ENCODE measurements around the gene KCNMA1. TPM values are rescaled to one million over a fixed set of nuclear protein-coding genes. Genes with fewer than 3 reads are reported as not detected.
A peak's percentile ranks its signal among the peaks of the same experiment; 100 is the strongest.

KCNMA1 gene
- total RNA-seq, 4 donors from 2014 or later: 68.4 to 170 (median 119) TPM

DNA sequence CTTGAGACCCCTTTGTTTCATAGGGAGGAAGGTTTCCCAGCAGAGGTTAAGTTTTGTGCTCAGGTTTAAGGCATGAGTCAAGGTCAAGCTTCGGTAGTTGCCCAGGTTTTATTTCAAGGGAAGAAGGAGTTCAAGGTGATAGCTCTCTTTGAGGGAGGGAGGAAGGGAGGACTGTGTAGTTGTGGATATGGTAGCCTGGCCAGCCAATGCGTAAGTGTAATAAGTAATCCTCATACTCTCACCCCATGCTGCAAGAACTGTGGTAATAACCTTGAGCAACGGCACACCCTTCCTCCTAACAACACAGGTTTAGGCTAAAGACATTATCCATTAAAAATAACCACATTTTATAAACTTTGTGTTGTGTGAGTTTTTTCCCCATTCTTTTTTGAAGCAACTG, 478.9 kb downstream of the KCNMA1 start:
- TF ChIP-seq, protein P1, sequence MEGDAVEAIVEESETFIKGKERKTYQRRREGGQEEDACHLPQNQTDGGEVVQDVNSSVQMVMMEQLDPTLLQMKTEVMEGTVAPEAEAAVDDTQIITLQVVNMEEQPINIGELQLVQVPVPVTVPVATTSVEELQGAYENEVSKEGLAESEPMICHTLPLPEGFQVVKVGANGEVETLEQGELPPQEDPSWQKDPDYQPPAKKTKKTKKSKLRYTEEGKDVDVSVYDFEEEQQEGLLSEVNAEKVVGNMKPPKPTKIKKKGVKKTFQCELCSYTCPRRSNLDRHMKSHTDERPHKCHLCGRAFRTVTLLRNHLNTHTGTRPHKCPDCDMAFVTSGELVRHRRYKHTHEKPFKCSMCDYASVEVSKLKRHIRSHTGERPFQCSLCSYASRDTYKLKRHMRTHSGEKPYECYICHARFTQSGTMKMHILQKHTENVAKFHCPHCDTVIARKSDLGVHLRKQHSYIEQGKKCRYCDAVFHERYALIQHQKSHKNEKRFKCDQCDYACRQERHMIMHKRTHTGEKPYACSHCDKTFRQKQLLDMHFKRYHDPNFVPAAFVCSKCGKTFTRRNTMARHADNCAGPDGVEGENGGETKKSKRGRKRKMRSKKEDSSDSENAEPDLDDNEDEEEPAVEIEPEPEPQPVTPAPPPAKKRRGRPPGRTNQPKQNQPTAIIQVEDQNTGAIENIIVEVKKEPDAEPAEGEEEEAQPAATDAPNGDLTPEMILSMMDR (IDR thresholded peaks at IDR 0.05): no peak
- TF ChIP-seq POLR2AphosphoS5 (IDR thresholded peaks at IDR 0.05): peak in 1 of 3 donors; percentile 41
- peak; percentile 29 for DNase-seq
- Histone ChIP-seq H3K4me3 (no peak overlapping the region), H3K27ac (peak overlapping the region; percentile 71 to 83 (median 78)), H3K27me3 (no peaks in the 10 kb centered on the region), H3K4me1 (peaks cover 33 to 85% (median 66%) of the 10 kb centered on the region in 4 donors), H3K36me3 (no peaks in the 10 kb centered on the region), H3K9me3 (no peaks in the 10 kb centered on the region)
- intact Hi-C loops (cut with DNase I; ENCODE audit: low total_unique reads): no loop called here
- WGBS, 2 donors (ENCODE audit: low coverage in 1 of 2): 48 to 50% methylated on average over 3 of the region's 3 CpGs
- in situ Hi-C loops (cut with MboI; ENCODE audit: low pct_ligation_motif_present in 1 of 4, low pct_unique_long_range_greater_than_20kb in 1 of 4, low sequenced_read_pairs in 3 of 4): no loop called here

DNA sequence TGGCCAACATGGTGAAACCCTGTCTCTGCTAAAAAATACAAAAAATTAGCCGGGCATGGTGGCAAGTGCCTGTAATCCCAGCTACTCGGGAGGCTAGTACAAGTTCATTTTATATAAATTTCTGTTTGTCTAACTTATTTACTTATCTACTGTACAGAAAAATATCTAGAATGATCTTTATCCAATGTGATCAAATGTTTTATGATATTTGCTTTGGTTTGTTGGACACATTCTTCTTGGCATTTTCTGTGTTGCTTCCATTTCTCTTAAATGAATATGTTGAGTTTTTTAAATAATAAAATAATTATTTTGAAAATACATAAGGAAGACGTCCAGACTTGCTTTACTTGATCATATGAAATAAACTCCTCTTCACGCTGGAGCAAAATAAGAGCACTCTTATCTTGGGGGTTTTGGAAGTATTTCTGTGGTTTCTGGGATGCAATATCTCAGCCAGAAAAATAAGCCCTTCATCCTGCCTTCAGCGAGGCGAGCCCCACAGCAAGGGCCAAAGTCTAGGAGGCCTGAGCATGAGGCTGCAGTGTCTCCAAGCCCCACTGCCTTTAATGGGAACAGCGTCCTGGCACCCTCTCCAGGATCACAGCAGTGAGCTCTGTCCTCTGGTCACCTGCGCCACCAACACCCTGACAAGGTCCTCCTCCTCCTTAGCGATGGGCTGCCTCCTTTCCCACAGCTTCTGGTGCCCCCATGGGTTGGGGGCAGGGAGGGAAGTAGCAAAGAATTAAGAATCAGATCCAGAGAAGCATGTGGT, 480.2 kb downstream of the KCNMA1 start:
- intact Hi-C loops (cut with DNase I; ENCODE audit: low total_unique reads): no loop called here
- in situ Hi-C loops (cut with MboI; ENCODE audit: low pct_ligation_motif_present in 1 of 4, low pct_unique_long_range_greater_than_20kb in 1 of 4, low sequenced_read_pairs in 3 of 4): no loop called here
- Histone ChIP-seq H3K4me1 (peaks cover 33 to 83% (median 63%) of the 10 kb centered on the region in 4 donors), H3K36me3 (no peaks in the 10 kb centered on the region), H3K27ac (peak overlapping the region; percentile 71 to 83 (median 78)), H3K4me3 (no peak overlapping the region), H3K27me3 (no peaks in the 10 kb centered on the region), H3K9me3 (no peaks in the 10 kb centered on the region)
- TF ChIP-seq POLR2A (IDR thresholded peaks at IDR 0.05) (no peak), POLR2AphosphoS5 (IDR thresholded peaks at IDR 0.05) (no peak), EP300 (IDR thresholded peaks at IDR 0.05; ENCODE audit: low read depth) (no peak)
- TF ChIP-seq, protein P1 (IDR thresholded peaks at IDR 0.05): no peak
- DNase-seq: peak; percentile 40
- WGBS, 2 donors (ENCODE audit: low coverage in 1 of 2): 32 to 57% methylated on average over 5 to 9 of the region's 9 CpGs

DNA sequence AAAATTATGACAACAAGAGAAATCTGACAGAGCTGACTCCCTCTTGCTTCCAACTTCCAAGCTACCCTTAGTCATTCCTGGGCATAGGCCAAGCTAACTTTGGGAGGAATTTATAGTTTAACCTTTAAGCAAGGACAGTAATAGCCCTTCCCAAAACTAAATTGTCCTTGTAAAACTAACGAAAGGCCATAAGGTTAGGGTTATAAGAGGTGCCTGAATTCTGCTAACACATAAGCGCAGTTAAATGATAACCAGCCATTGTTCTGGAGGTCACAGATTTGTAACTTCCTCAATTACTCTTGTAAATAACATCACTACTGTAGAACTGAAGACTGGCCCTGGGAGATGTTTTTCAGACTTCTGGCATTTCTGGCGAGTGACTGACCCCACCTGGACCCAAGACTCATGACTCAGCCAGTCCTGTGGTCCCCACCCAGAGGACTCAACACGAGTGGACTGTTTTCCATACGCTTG, 481.2 kb downstream of the KCNMA1 start:
- Histone ChIP-seq H3K9me3 (no peaks in the 10 kb centered on the region), H3K36me3 (no peaks in the 10 kb centered on the region), H3K27ac (peak overlapping the region; percentile 71 to 83 (median 78)), H3K4me3 (no peak overlapping the region), H3K27me3 (no peaks in the 10 kb centered on the region), H3K4me1 (peaks cover 33 to 74% (median 58%) of the 10 kb centered on the region in 4 donors)
- intact Hi-C loops (cut with DNase I; ENCODE audit: low total_unique reads): no loop called here
- TF ChIP-seq POLR2AphosphoS5 (IDR thresholded peaks at IDR 0.05) (peak in 1 of 3 donors; percentile 45), POLR2A (IDR thresholded peaks at IDR 0.05) (no peak)
- WGBS, 2 donors (ENCODE audit: low coverage in 1 of 2): 26% methylated on average over 5 of the region's 5 CpGs; no CpG with 5 or more reads in 1 of the 2 donors
- peak; percentile 47 for DNase-seq
- in situ Hi-C loops (cut with MboI; ENCODE audit: low pct_ligation_motif_present in 1 of 4, low pct_unique_long_range_greater_than_20kb in 1 of 4, low sequenced_read_pairs in 3 of 4): no loop called here

DNA sequence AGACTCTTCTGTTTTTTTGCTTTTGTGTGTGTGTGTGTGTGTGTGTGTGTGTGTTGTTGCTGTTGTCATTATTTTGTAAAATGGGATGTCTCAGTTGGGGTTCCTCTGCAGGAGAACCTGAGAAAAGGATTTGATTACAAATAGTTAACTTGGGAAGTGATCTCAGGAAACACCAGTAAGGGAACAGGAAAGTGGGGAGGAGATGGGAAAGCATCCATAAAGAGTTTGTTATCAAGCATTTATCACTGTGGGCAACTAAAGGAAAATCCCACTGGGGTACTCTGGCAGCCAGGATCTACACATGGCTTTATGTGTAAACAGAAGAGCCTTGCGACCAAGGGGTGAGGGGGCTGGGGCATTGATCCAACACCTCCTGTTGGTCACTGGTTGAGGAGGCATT, 485.4 kb downstream of the KCNMA1 start:
- WGBS, 2 donors (ENCODE audit: low coverage in 1 of 2): 88% methylated on average over 1 of the region's 1 CpG; no CpG with 5 or more reads in 1 of the 2 donors
- intact Hi-C loops (cut with DNase I; ENCODE audit: low total_unique reads) (no loop called here), in situ Hi-C loops (cut with MboI; ENCODE audit: low pct_ligation_motif_present in 1 of 4, low pct_unique_long_range_greater_than_20kb in 1 of 4, low sequenced_read_pairs in 3 of 4) (no loop called here)
- H3K4me3 ChIP-seq: no peak overlapping the region
- no peak for DNase-seq
- peaks cover 10 to 34% (median 18%) of the 10 kb centered on the region in 4 donors for H3K4me1 ChIP-seq
- H3K9me3 ChIP-seq: no peaks in the 10 kb centered on the region
- no peak overlapping the region for H3K27ac ChIP-seq
- no peaks in the 10 kb centered on the region for H3K36me3 ChIP-seq
- no peaks in the 10 kb centered on the region for H3K27me3 ChIP-seq
- TF ChIP-seq, protein P1 (IDR thresholded peaks at IDR 0.05): no peak
- TF ChIP-seq POLR2AphosphoS5 (IDR thresholded peaks at IDR 0.05) (no peak), EP300 (IDR thresholded peaks at IDR 0.05; ENCODE audit: low read depth) (no peak), POLR2A (IDR thresholded peaks at IDR 0.05) (no peak)
